8988T (cell line): Measurements from ENCODE around the gene FBP2.

Experiments used
- DNase-seq: peaks from one replicate; pipeline ENCODE4 v3.0.0; 2011

The FBP2 gene

GRCh38 chr9:94593459-94594345, at the start of gene FBP2:
Gene FBP2, minus strand, starts transcription at chr9:94593824. Its CDS starts 98 bp downstream, at chr9:94593726.
- no peak for DNase-seq

GRCh38 chr9:94643176-94643575, 49.6 kb upstream of the FBP2 start:
- no peak for DNase-seq

GRCh38 chr9:94642501-94642900, 48.9 kb upstream of the FBP2 start:
- DNase-seq = no peak

- DNase-seq = no peak
Observed at GRCh38 chr9:94639999-94640376, 46.4 kb upstream of the FBP2 start.

- no peak for DNase-seq
Observed at GRCh38 chr9:94639061-94639998, 45.7 kb upstream of the FBP2 start, which contains the start of gene FBP1. Gene FBP1, minus strand, starts transcription at chr9:94639518. Its CDS starts 208 bp downstream, at chr9:94639310.

- no peak for DNase-seq
Observed at GRCh38 chr9:94638335-94639060, 44.9 kb upstream of the FBP2 start.

GRCh38 chr9:94632737-94633136, 39.1 kb upstream of the FBP2 start:
- DNase-seq = no peak

- no peak for DNase-seq
Observed at GRCh38 chr9:94631599-94631998, 38.0 kb upstream of the FBP2 start.

- no peak for DNase-seq
Observed at GRCh38 chr9:94630833-94631232, 37.2 kb upstream of the FBP2 start.

GRCh38 chr9:94630281-94630680, 36.7 kb upstream of the FBP2 start:
- DNase-seq = no peak

GRCh38 chr9:94627287-94627686, 33.7 kb upstream of the FBP2 start:
- no peak for DNase-seq

- no peak for DNase-seq
Observed at GRCh38 chr9:94625835-94626234, 32.2 kb upstream of the FBP2 start.

GRCh38 chr9:94624629-94625028, 31.0 kb upstream of the FBP2 start:
- DNase-seq = no peak

GRCh38 chr9:94623253-94623652, 29.6 kb upstream of the FBP2 start:
- DNase-seq = peak; percentile 52

- DNase-seq = no peak
Observed at GRCh38 chr9:94622087-94622800, 28.6 kb upstream of the FBP2 start.

GRCh38 chr9:94619026-94619425, 25.4 kb upstream of the FBP2 start:
- no peak for DNase-seq

- no peak for DNase-seq
Observed at GRCh38 chr9:94613003-94613402, 19.4 kb upstream of the FBP2 start.

- no peak for DNase-seq
Observed at GRCh38 chr9:94612071-94612470, 18.4 kb upstream of the FBP2 start.

- DNase-seq = no peak
Observed at GRCh38 chr9:94611638-94612068, 18.0 kb upstream of the FBP2 start.

GRCh38 chr9:94610181-94610606, 16.6 kb upstream of the FBP2 start:
- DNase-seq = no peak

GRCh38 chr9:94607423-94607691, 13.7 kb upstream of the FBP2 start:
- DNase-seq = no peak

GRCh38 chr9:94606646-94607422, 13.2 kb upstream of the FBP2 start:
- DNase-seq = no peak
